Activated T-cell treated with anti-CD3 and anti-CD28 coated beads for 24 hours (primary cell): ENCODE results near the gene TFAP2D.
A peak's percentile ranks its signal among the peaks of the same experiment; 100 is the strongest.

Source experiments
- DNase-seq: peaks from one replicate; pipeline ENCODE4 v3.0.0-alpha.2; 2020; ENCODE audit warnings: low read depth

Gene TFAP2D

DNA sequence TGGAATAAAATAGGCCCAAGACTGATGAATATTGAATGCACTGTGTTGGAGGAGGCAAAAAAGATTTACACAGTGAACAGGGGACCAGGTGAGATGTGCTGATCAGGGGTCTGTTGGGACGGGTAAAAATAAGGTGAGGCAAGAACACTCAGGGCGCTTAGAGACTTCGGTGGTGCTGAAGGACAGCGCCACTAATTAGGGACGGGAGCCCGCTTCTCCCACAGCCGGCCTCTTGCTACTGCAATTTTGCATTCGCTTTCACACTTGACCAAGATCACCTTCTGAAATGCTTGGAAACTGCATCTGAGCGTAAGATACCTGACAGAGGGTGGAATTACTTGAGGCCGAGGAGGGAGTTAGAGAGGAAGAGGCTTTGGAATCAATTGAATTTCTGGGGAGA lies 7.3 kb downstream of the TFAP2D start:
- DNase-seq = no peak

DNA sequence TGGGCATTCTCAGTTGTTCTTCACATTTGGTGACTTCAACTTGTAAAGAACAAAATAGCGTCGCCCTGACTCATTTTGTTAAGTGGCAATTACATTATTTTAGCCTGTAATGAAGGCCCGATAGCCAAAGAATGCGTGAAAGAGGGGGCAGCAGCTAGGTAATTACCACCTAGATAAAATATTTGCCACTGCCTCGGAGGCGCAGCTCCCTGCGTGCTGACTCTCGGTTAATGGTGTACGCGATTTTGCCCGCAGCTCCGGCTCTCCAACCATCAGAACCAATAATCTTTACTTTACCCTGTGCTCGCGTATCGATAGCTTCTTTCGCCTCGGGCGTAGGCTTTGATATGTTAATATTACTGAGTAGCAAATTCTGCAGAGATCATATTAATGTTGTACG lies 8.7 kb downstream of the TFAP2D start:
- no peak for DNase-seq

DNA sequence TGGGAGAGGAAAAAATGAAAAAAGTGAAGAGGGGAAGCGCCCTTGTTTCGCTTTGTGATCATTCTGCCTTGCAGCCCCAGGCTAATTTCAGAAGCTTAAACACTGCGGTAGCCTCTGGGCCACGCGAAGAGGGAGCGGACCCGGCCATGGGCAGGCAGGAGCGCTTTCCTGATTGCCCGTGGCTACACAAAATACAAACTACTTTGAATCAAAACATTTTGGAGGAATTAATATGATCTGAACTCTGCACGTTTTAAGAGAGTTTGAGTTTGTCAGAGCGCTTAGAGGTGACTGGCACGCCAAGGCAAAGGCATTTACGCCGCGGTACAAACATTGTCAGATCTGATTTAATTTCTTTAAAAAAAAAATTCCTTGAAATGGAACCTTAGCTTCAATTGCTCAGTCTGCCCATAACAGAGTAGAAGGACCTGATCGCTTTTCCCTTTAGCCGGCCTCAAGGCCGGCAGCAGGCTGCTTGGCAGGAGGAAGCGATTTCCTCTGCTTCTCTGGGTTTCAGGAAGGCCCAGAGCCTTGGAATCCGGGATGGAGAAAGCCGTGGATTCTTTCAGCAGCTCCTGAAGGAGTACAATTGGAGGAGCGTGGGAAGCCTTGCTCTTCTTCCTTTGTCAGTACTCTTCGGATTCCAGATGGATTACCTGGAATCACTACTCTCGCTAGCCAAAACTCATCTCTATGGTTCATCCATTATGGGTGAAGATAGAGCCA lies 9.7 kb downstream of the TFAP2D start:
- DNase-seq = no peak

DNA sequence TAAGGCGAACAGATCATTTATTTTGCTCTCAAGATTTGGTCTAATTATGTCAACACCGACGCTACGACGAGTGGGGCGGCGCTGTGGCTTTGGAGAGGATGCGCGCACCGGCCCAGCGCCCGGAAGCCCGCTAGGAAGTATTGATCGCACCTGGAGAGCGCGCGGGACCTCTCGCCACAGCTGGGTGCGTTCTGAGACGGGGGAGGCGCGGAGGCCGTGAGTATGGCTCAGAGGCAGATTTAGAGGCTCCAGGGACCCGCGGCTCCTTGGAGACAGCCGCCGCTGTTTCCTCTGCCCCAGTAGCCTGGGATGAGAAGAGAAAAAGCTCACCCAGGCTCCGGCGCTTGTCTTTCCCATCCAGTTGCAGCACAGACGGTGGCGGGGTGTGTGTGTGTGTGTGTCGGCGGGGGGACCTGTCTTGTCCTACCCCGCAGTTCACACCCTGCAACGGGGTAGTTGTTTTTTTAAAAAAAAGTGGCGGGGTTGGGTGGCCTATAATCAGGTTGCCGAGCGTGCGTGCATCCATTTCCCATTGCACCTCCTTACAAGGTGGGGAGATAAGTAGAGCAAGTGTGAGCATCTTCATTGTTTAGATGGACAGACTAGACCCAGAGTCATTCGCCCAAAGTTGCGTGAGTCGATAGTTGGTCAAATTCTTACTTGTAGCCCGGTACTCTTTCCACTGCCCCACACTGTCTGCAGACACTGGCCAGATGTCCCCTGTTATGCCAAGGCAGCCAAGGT lies 11.2 kb downstream of the TFAP2D start:
- DNase-seq = no peak

DNA sequence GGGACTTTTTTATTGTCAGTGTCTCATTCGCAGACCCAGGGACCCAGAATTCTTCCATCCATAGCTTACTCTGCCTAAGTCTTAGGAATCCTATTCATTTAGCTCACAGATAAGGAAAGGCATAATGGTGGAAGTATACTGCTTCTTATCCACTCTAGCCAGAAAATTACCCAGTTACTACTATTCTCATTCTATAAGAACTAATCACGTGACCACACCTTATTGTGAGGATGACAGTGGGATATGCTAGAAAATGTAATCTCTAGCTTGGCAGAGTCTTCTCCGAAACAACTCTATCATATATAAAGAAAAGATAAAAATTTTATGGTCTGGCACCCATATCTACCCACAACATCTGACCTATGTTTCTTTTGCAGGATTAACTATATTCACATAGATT lies 21.2 kb downstream of the TFAP2D start:
- DNase-seq = no peak

DNA sequence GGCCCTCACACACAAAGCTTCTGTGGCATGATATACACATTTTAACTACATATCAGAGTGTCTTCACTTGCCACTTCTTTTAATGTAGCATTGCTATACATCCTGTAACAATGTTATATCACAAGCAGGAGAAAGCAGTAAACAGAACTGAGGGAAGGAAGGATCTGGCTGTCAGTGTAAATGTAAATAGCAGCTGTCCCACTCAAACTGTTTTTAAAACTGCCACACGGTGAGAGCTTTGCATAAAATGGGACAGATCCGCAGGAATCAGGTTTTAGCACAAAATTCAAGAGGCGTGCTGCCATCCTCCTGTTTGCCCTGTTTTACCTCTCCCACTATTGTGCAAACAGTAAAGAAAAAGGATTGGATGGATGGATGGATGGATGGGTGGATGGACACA lies 28.8 kb downstream of the TFAP2D start:
- DNase-seq = no peak

DNA sequence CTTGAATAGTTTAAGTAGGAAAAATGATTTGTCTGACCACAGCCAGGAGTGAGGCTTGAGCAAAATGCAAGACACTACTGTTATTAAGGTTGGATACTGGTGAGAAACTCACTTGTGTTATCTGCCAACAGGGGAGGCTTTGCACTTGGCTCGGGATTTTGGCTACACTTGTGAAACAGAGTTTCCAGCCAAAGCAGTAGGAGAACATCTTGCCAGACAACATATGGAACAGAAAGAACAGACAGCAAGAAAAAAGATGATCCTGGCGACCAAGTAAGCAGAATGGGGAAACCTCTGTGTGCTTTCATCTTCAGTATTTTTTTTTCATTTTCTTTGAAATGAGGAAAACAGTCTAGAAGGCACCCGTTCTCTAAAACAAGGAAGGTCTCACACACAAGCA lies 31.6 kb downstream of the TFAP2D start:
- DNase-seq = no peak

DNA sequence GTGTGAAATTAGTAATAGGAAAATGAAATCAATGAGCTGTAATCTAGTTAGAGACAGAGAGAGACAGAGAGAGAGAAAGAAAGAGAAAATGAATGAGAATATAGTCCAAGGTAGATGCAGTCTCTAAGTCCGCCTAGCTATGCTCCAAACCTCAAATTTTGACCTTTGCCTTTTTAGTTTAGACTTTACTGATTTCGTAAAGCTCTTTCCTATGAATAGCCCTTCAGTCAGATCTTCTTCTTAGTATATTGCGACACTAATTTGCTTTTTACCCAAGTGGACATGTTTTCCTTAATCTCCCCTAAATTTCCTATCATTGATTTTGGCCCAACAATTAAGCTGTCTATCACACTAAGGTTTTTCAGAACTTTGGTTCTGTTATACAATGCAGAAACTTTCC lies 49.5 kb downstream of the TFAP2D start:
- DNase-seq = no peak

DNA sequence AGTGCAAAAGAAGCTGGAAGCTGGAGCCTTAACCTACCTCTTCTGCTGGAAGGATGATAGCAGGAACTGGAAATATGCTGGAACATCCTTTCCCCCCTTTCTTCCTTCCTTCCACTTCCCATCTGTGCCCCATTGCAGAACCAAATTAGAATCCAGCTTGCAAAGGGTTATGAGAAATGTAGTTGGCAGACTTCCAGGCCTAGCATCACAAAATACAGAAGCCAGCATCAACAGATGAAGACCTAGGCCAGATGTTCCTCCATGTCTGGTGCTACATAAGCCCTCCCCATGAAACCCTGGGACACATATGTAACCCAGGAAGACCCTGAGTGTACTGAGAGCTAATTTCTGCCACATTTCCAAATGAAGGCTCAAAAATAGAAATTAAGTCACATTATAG lies 65.4 kb downstream of the TFAP2D start:
- no peak for DNase-seq

DNA sequence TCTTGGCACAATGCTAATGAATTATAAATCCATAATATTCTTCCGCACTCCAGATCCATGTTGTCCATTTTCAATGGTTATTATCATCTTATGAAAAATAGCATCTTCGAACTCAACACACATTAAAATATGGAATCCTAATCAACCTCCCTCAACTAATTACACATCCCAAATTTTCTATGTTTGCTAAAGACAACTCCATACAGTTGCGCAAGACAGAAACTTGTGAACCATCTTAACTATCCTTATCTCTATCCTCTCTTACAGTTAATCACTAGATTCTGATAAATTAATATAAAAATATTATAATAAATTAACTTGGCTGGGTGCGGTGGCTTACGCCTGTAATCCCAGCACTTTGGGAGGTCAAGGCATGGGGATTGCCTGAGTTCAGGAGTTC lies 67.1 kb downstream of the TFAP2D start:
- no peak for DNase-seq

DNA sequence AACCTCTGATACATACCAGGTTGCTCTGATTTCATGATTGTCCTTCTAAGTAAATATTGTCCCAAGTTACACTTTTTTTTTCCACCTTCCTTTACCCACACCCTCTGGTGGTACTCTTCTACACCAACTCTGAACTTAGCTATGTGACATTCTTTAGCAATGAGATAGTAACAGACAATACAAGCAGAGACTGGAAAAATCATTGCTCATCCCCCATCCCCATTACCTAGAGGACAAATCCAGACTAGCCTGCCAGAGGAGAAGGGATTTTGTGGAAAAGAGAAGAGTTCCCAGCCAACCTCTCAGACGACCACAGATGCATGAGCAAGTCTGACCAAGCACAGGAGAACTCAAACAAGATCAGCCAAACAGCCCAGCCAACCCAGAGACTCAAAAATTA lies 72.6 kb downstream of the TFAP2D start:
- DNase-seq = no peak

DNA sequence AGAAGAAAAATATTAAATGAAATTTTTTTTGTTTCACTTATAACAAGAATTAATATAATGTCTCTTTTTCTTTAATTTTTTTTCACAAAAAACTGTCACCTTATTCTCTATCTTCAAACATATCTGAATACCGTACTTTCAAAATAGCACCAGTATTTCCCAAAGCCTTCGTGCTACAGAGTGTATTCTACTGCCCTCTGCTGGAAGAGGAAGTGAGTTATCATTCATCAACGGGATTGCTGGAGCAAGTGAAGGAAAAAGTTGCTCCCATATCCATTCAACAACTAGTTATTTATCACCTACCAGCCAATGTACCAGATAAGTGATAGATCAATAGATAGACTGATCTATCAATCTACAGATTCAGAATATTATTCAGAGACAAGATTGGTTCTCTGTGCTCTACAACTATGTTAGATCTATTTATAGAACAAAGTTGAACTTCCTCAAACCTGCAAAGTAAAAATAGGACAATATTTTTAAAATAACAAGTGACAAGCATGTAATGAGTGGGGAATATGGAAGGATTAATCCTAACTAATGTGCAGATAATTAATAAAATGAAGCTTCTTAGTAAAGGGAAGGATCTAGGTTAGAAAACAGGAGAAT lies 78.7 kb downstream of the TFAP2D start:
- no peak for DNase-seq

DNA sequence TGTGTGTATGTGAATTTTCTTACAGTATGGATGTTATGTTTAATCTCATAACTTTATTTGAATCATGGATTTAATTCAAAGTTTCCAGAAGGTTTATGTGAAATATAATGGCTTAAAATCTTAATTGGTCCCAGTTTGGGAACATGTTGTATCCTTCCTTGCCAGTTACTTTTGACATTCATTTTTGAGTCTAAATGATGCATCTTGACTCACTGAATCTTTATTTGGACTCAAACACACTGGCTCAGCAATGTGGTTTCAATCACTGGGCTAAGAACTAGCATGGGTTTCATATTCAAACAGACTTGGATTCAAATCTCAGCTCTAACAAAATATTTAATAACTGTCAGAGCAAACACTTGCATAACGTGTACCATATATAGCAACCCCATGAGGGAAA lies 79.4 kb downstream of the TFAP2D start:
- no peak for DNase-seq

DNA sequence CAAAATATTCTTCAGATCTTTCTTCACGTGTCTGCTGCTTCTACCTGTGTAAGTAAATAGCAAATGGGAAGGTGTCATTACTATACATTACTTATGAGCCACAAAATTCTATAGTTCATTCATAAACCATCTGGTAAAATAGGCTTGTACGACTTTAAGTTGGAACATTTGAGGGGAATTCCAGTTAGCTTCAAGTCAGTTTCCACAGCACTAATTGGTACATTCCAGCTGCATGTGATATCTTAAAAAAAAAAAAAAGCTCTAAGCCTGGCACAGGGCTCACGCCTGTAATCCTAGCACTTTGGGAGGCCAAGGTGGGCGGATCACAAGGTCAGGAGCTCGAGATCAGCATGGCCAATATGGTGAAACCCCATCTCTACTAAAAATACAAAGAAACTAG lies 82.2 kb downstream of the TFAP2D start:
- DNase-seq = no peak

DNA sequence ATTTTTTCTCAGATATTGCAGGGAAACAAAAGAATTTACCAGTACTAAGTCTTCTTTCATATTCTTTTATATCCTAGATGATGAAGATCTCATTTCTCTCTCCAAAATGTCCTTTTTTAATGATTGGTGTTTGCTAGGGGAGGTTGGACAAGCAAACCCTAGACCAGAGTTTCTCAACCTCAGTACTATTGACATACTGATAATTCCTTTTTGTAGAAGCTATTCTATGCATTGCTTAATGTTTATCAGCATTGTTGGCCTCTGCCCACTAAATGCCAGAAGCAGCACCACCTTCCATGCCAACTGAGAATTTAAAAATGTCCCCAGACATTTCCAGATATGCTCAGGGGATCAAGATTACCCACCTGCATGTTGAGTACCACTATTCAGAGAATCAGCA lies 91.0 kb downstream of the TFAP2D start:
- no peak for DNase-seq

DNA sequence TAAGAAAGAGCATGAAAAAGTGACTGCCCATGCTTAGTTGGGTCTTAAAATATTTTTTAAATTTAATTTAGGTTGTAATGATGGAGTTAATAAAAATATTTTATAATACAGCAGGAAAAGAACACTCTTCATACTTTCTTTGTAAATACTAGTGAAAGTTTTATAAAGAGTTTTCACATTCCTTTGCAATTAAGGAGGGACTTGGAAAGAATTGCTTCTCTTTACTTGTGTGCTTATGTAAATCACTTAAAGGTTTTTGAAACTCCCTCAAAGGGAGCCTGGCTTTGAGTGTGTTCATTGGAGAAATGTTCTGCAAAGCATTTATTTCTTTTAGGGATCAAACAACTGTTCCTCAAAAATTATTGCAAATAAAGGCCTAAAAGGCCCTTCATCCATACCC lies 93.7 kb downstream of the TFAP2D start:
- no peak for DNase-seq

DNA sequence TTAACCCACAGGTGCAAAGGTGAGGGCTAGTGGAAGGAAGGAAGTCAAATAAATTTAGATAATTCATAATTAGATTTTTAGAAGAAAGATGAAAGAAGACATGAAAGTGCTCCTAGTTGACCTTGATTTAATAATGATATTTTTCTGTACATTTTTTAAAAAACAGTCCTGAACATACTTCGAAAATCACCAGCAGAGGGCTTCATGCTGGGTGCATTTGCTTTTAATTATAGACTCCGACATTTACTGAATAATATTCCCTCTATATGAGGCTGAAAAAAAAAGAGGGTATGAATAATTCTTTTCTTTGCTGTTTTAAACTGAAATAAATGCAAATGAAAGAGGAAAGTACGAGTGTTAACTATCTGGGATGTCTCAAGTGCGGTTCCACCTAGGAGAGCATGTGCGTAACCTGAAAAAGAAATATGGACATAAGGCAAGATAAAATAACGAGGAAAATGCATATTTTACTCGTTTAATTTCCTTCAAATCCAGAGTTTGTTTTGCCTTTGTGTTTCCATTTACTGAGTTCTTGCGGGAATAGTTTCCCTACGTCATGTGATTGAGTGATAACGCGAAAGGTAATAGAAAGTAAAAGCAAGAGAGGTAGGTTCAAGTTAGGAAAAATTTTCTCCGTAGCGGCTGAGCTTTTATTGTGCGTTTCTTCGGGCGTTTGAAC lies 102.2 kb downstream of the TFAP2D start:
- DNase-seq = no peak

DNA sequence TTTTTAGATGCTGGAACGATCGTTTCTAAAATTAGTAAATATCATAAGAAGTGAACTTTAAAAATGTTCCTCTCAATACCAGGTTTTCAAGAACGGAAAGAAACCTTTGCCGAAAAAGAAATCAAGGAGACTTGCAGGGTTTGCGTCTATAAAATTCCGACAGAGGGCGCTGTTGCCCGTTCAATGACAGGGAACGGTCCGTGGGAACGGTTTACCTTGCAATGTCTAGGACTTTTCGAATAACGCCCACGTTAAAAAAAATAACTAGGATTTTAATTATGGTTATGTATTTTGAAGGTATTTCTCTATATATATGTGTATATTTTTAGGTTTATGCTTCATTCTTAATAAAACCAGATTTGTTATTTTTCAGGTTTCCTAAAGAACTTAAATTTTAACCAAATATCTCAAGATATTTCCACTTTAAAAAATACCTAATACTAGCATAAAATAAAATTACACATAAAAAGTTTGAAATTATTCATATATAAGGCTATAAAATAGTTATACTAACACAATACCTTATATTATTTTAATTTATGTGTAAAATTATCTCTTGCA lies 102.9 kb downstream of the TFAP2D start:
- DNase-seq = peak; percentile 44

DNA sequence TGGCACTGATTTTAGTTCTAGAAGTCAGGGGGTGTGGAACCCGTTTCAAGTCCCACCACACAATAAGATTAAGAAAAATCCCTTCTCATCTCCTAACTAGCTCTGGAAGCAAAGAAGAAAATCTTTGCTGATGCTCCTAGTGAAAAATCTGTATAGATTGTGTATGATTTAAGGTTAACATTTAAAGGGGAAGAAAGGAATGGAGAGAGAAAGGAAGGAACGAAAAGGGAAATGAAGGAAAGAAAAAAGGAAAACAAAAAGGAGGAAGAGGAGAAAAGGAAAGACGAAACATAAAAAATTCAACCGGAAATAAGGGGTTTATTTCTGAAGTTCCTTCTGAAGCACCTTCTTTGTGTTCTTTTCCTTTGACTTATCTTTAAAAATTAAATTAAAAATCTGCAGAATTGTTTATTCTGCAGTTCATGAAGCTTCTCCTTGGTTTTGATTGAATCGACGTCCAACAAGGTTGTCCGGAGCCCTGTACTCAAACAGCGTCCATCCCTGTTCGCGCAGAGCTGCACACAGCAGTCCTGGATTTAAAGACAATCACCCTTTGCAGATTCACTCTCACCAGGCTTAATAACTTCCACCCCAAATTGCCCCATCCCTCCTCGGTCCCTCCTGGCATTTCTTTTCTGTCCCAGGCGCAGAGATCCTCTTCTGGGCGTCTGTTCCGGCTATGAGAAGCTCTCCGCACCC lies 103.8 kb downstream of the TFAP2D start:
- DNase-seq = no peak

DNA sequence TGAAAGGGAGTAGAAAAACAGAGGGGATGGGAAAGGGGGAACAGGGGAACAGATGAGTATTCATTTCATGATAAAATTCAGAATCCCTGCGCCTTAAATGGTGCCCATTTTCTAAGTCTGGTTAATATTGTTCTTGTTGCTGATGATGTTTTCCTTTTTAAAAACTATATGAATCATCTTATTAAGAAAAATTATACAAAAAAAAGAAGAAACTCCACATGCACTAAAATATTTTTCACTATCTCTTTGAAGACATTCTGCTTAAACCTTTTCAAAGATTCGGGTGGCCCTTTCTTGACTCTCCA lies 104.3 kb downstream of the TFAP2D start:
- no peak for DNase-seq

DNA sequence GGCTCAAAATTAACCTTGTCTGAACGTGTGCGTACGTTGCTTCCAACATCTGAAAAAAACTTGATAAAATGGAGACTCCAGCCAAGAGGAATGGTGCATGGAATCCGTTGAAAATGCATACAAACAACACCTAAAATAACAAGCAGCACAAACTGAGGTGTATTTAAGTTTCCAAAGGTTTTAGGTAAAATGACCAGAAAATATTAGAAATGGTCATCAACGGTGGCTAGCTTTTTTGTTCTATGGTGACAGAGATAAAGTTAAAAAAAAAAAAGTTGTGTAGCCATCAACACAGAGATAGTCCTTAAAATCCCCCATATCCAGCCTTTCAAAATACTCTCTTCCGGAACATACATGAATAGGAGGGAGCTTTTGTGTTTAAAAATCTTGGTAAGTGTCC lies 104.7 kb downstream of the TFAP2D start:
- DNase-seq = no peak

DNA sequence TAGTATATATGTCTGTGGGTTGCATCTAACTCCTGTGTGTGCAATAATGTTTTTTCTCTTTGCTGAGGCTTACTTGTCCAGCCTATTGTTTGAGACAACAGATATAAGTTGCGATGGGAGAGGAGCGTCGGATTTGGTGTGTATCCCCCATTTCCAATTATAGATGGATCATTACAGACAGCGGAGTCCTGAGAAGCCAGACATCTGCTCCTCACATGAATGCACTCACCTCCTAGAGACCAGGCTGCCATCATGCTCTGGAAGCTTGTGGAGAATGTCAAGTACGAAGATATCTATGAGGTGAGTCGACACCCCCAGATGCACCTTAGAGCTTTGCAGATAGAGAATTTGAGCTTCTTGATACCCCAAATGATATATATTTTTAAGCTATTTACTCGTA lies 105.3 kb downstream of the TFAP2D start, which contains the start of gene TFAP2B:
Gene TFAP2B (plus strand): TSS at position 199 of the 400 bp plus-strand sequence. CDS start 21 bp downstream, at position 220.
- DNase-seq = no peak
